Non-pigmented ciliary epithelial cell (primary cell): ENCODE results near the gene RSBN1.
"Not testable (repeated sequence)": the region's sequence is repeated elsewhere in the genome, so short reads cannot be mapped to it uniquely, and the experiment has no call there.

ENCODE experiments used
- DNase-seq: peaks from one replicate; pipeline ENCODE4 v3.0.0-alpha.2; 2010; ENCODE audit warnings: low read depth

The RSBN1 gene

GRCh38 chr1:113780374-113781146 lies 31.7 kb downstream of the RSBN1 start:
- DNase-seq = peak; percentile 30

GRCh38 chr1:113779542-113779941 lies 32.7 kb downstream of the RSBN1 start:
- no peak for DNase-seq

- no peak for DNase-seq
These were observed 34.7 kb downstream of the RSBN1 start for GRCh38 chr1:113777561-113777960.

GRCh38 chr1:113770031-113770430 lies 42.2 kb downstream of the RSBN1 start:
- no peak for DNase-seq

- DNase-seq = no peak
These were observed 42.7 kb downstream of the RSBN1 start for GRCh38 chr1:113769601-113769970.

- no peak for DNase-seq
These were observed 43.2 kb downstream of the RSBN1 start for GRCh38 chr1:113768916-113769600.

GRCh38 chr1:113765306-113766230 lies 46.7 kb downstream of the RSBN1 start:
- no peak for DNase-seq

GRCh38 chr1:113763661-113764060 lies 48.6 kb downstream of the RSBN1 start:
- no peak for DNase-seq

- DNase-seq = no peak
These were observed 50.3 kb downstream of the RSBN1 start for GRCh38 chr1:113761937-113762336.

- no peak for DNase-seq
These were observed 51.9 kb downstream of the RSBN1 start for GRCh38 chr1:113760102-113761080.

GRCh38 chr1:113759333-113760101 lies 52.8 kb downstream of the RSBN1 start, which contains the start of gene PHTF1:
Gene PHTF1 (minus strand): TSS chr1:113759486. CDS start chr1:113758703, 783 bp downstream.
- no peak for DNase-seq

GRCh38 chr1:113758631-113759332 lies 53.5 kb downstream of the RSBN1 start:
- DNase-seq = no peak

- DNase-seq = no peak
These were observed 55.8 kb downstream of the RSBN1 start for GRCh38 chr1:113756461-113756860.

GRCh38 chr1:113753333-113753732 lies 58.9 kb downstream of the RSBN1 start:
- not testable (repeated sequence) for DNase-seq

- DNase-seq = no peak
These were observed 60.8 kb downstream of the RSBN1 start for GRCh38 chr1:113751516-113751915.

GRCh38 chr1:113751114-113751513 lies 61.2 kb downstream of the RSBN1 start:
- no peak for DNase-seq

GRCh38 chr1:113749402-113749801 lies 62.9 kb downstream of the RSBN1 start:
- no peak for DNase-seq

GRCh38 chr1:113747376-113747775 lies 64.9 kb downstream of the RSBN1 start:
- DNase-seq = peak; percentile 32

- DNase-seq = no peak
These were observed 66.9 kb downstream of the RSBN1 start for GRCh38 chr1:113745425-113745824.

GRCh38 chr1:113744114-113744513 lies 68.2 kb downstream of the RSBN1 start:
- no peak for DNase-seq
